ENCODE measurements around the gene NUP54. TPM values are rescaled to one million over a fixed set of nuclear protein-coding genes. Genes with fewer than 3 reads are reported as not detected.

NUP54 gene
- polyA plus RNA-seq, 4 donors = 13.5 to 45.6 (median 22.8) TPM

- 81 to 88% (median 88%) methylated on average over 6 of the region's 6 CpGs for whole genome bisulfite sequencing, 3 donors
- Histone ChIP-seq H3K36me3 (ENCODE audit: control insufficient read depth in 3 of 3, insufficient read depth in 2 of 3, low read depth in 1 of 3, low read length in 3 of 3) (peaks cover 8 to 36% (median 13%) of the 10 kb centered on the region in 3 donors), H3K9me3 (ENCODE audit: control insufficient read depth in 2 of 2, insufficient read depth in 1 of 2, low read depth in 1 of 2, low read length in 1 of 2) (no peaks in the 10 kb centered on the region), H3K4me3 (ENCODE audit: low read depth in 1 of 3, low read length in 3 of 3) (no peak overlapping the region), H3K27me3 (ENCODE audit: control insufficient read depth in 3 of 3, insufficient read depth in 3 of 3, low read length in 3 of 3) (no peaks in the 10 kb centered on the region), H3K4me1 (ENCODE audit: control insufficient read depth in 3 of 3, insufficient read depth in 2 of 3, low read depth in 1 of 3, low read length in 2 of 3) (no peaks in the 10 kb centered on the region), H3K27ac (ENCODE audit: low read depth in 1 of 3, low read length in 2 of 3) (no peak overlapping the region)
- DNase-seq (no peak), FAIRE-seq (no peak)
Measured at GRCh38 chr4:76174216-76174615, 26.0 kb upstream of the NUP54 start.

- Histone ChIP-seq H3K36me3 (ENCODE audit: control insufficient read depth in 3 of 3, insufficient read depth in 2 of 3, low read depth in 1 of 3, low read length in 3 of 3) (peaks cover 4 to 39% (median 13%) of the 10 kb centered on the region in 3 donors), H3K4me1 (ENCODE audit: control insufficient read depth in 3 of 3, insufficient read depth in 2 of 3, low read depth in 1 of 3, low read length in 2 of 3) (no peaks in the 10 kb centered on the region), H3K9me3 (ENCODE audit: control insufficient read depth in 2 of 2, insufficient read depth in 1 of 2, low read depth in 1 of 2, low read length in 1 of 2) (no peaks in the 10 kb centered on the region), H3K4me3 (ENCODE audit: low read depth in 1 of 3, low read length in 3 of 3) (no peak overlapping the region), H3K27me3 (ENCODE audit: control insufficient read depth in 3 of 3, insufficient read depth in 3 of 3, low read length in 3 of 3) (no peaks in the 10 kb centered on the region), H3K27ac (ENCODE audit: low read depth in 1 of 3, low read length in 2 of 3) (no peak overlapping the region)
- FAIRE-seq (no peak), DNase-seq (no peak)
- 97 to 100% (median 99%) methylated on average over 3 of the region's 3 CpGs for WGBS, 3 donors
Measured at GRCh38 chr4:76168688-76169087, 20.5 kb upstream of the NUP54 start.

- H3K4me3 ChIP-seq (ENCODE audit: low read depth in 1 of 3, low read length in 3 of 3) = no peak overlapping the region
- no peaks in the 10 kb centered on the region for H3K27me3 ChIP-seq (ENCODE audit: control insufficient read depth in 3 of 3, insufficient read depth in 3 of 3, low read length in 3 of 3)
- FAIRE-seq (no peak), DNase-seq (no peak)
- 89 to 92% (median 90%) methylated on average over 3 of the region's 3 CpGs for WGBS, 3 donors
- peaks cover 8 to 31% (median 11%) of the 10 kb centered on the region in 3 donors for H3K36me3 ChIP-seq (ENCODE audit: control insufficient read depth in 3 of 3, insufficient read depth in 2 of 3, low read depth in 1 of 3, low read length in 3 of 3)
- H3K9me3 ChIP-seq (ENCODE audit: control insufficient read depth in 2 of 2, insufficient read depth in 1 of 2, low read depth in 1 of 2, low read length in 1 of 2) = no peaks in the 10 kb centered on the region
- H3K4me1 ChIP-seq (ENCODE audit: control insufficient read depth in 3 of 3, insufficient read depth in 2 of 3, low read depth in 1 of 3, low read length in 2 of 3) = no peaks in the 10 kb centered on the region
- H3K27ac ChIP-seq (ENCODE audit: low read depth in 1 of 3, low read length in 2 of 3) = no peak overlapping the region
Measured at GRCh38 chr4:76166480-76166879, 18.3 kb upstream of the NUP54 start.

GRCh38 chr4:76160355-76160754 lies 12.2 kb upstream of the NUP54 start:
- WGBS, 3 donors = 21 to 75% (median 58%) methylated on average over 2 of the region's 2 CpGs
- no peak overlapping the region for H3K27ac ChIP-seq (ENCODE audit: low read depth in 1 of 3, low read length in 2 of 3)
- no peaks in the 10 kb centered on the region for H3K9me3 ChIP-seq (ENCODE audit: control insufficient read depth in 2 of 2, insufficient read depth in 1 of 2, low read depth in 1 of 2, low read length in 1 of 2)
- no peak overlapping the region for H3K4me3 ChIP-seq (ENCODE audit: low read depth in 1 of 3, low read length in 3 of 3)
- H3K36me3 ChIP-seq (ENCODE audit: control insufficient read depth in 3 of 3, insufficient read depth in 2 of 3, low read depth in 1 of 3, low read length in 3 of 3) = peaks cover 9 to 22% (median 12%) of the 10 kb centered on the region in 3 donors
- no peaks in the 10 kb centered on the region for H3K4me1 ChIP-seq (ENCODE audit: control insufficient read depth in 3 of 3, insufficient read depth in 2 of 3, low read depth in 1 of 3, low read length in 2 of 3)
- FAIRE-seq = no peak
- DNase-seq = no peak
- no peaks in the 10 kb centered on the region for H3K27me3 ChIP-seq (ENCODE audit: control insufficient read depth in 3 of 3, insufficient read depth in 3 of 3, low read length in 3 of 3)

- Histone ChIP-seq H3K4me3 (ENCODE audit: low read depth in 1 of 3, low read length in 3 of 3) (no peak overlapping the region), H3K27ac (ENCODE audit: low read depth in 1 of 3, low read length in 2 of 3) (no peak overlapping the region), H3K36me3 (ENCODE audit: control insufficient read depth in 3 of 3, insufficient read depth in 2 of 3, low read depth in 1 of 3, low read length in 3 of 3) (peaks cover 3 to 11% (median 5%) of the 10 kb centered on the region in 3 donors), H3K4me1 (ENCODE audit: control insufficient read depth in 3 of 3, insufficient read depth in 2 of 3, low read depth in 1 of 3, low read length in 2 of 3) (no peaks in the 10 kb centered on the region), H3K27me3 (ENCODE audit: control insufficient read depth in 3 of 3, insufficient read depth in 3 of 3, low read length in 3 of 3) (no peaks in the 10 kb centered on the region), H3K9me3 (ENCODE audit: control insufficient read depth in 2 of 2, insufficient read depth in 1 of 2, low read depth in 1 of 2, low read length in 1 of 2) (no peaks in the 10 kb centered on the region)
- no peak for DNase-seq
- no peak for FAIRE-seq
- 15 to 22% (median 15%) methylated on average over 2 of the region's 2 CpGs for WGBS, 3 donors
Measured at GRCh38 chr4:76156635-76157034, 8.4 kb upstream of the NUP54 start.

- Histone ChIP-seq H3K4me1 (ENCODE audit: control insufficient read depth in 3 of 3, insufficient read depth in 2 of 3, low read depth in 1 of 3, low read length in 2 of 3) (no peaks in the 10 kb centered on the region), H3K27me3 (ENCODE audit: control insufficient read depth in 3 of 3, insufficient read depth in 3 of 3, low read length in 3 of 3) (no peaks in the 10 kb centered on the region), H3K4me3 (ENCODE audit: low read depth in 1 of 3, low read length in 3 of 3) (no peak overlapping the region), H3K9me3 (ENCODE audit: control insufficient read depth in 2 of 2, insufficient read depth in 1 of 2, low read depth in 1 of 2, low read length in 1 of 2) (no peaks in the 10 kb centered on the region), H3K36me3 (ENCODE audit: control insufficient read depth in 3 of 3, insufficient read depth in 2 of 3, low read depth in 1 of 3, low read length in 3 of 3) (peaks cover 0 to 7% (median 3%) of the 10 kb centered on the region in 3 donors), H3K27ac (ENCODE audit: low read depth in 1 of 3, low read length in 2 of 3) (no peak overlapping the region)
- DNase-seq (no peak), FAIRE-seq (no peak)
- WGBS, 3 donors = 74 to 95% (median 88%) methylated on average over 3 of the region's 3 CpGs
Measured at GRCh38 chr4:76155979-76156378, 7.8 kb upstream of the NUP54 start.

GRCh38 chr4:76153356-76153755 lies 5.2 kb upstream of the NUP54 start:
- WGBS, 3 donors = 82 to 87% (median 85%) methylated on average over 2 of the region's 2 CpGs

GRCh38 chr4:76147454-76148141 lies 599 bp downstream of the NUP54 start:
- DNase-seq = peak in 1 of 2 donors; percentile 66
- FAIRE-seq = no peak
- WGBS, 3 donors = 0 to 1% (median 1%) methylated on average over 29 to 31 of the region's 31 CpGs
- Histone ChIP-seq H3K36me3 (ENCODE audit: control insufficient read depth in 3 of 3, insufficient read depth in 2 of 3, low read depth in 1 of 3, low read length in 3 of 3) (peaks cover 0 to 4% (median 0%) of the 10 kb centered on the region in 3 donors), H3K4me3 (ENCODE audit: low read depth in 1 of 3, low read length in 3 of 3) (peak overlapping the region; percentile 79 to 93 (median 91)), H3K4me1 (ENCODE audit: control insufficient read depth in 3 of 3, insufficient read depth in 2 of 3, low read depth in 1 of 3, low read length in 2 of 3) (peaks cover 0 to 2% (median 0%) of the 10 kb centered on the region in 3 donors), H3K27me3 (ENCODE audit: control insufficient read depth in 3 of 3, insufficient read depth in 3 of 3, low read length in 3 of 3) (no peaks in the 10 kb centered on the region), H3K27ac (ENCODE audit: low read depth in 1 of 3, low read length in 2 of 3) (peak overlapping the region; percentile 75 to 96 (median 95)), H3K9me3 (ENCODE audit: control insufficient read depth in 2 of 2, insufficient read depth in 1 of 2, low read depth in 1 of 2, low read length in 1 of 2) (no peaks in the 10 kb centered on the region)

More at GRCh38 chr4:76153356-76153755, 5.2 kb upstream of the NUP54 start:
- Histone ChIP-seq H3K27me3 (ENCODE audit: control insufficient read depth in 3 of 3, insufficient read depth in 3 of 3, low read length in 3 of 3) (no peaks in the 10 kb centered on the region), H3K4me3 (ENCODE audit: low read depth in 1 of 3, low read length in 3 of 3) (no peak overlapping the region), H3K4me1 (ENCODE audit: control insufficient read depth in 3 of 3, insufficient read depth in 2 of 3, low read depth in 1 of 3, low read length in 2 of 3) (peaks cover 0 to 2% (median 0%) of the 10 kb centered on the region in 3 donors), H3K27ac (ENCODE audit: low read depth in 1 of 3, low read length in 2 of 3) (no peak overlapping the region), H3K36me3 (ENCODE audit: control insufficient read depth in 3 of 3, insufficient read depth in 2 of 3, low read depth in 1 of 3, low read length in 3 of 3) (peaks cover 0 to 3% (median 0%) of the 10 kb centered on the region in 3 donors), H3K9me3 (ENCODE audit: control insufficient read depth in 2 of 2, insufficient read depth in 1 of 2, low read depth in 1 of 2, low read length in 1 of 2) (no peaks in the 10 kb centered on the region)
- no peak for FAIRE-seq
- no peak for DNase-seq

- no peaks in the 10 kb centered on the region for H3K9me3 ChIP-seq (ENCODE audit: control insufficient read depth in 2 of 2, insufficient read depth in 1 of 2, low read depth in 1 of 2, low read length in 1 of 2)
- peaks cover 3 to 8% (median 4%) of the 10 kb centered on the region in 3 donors for H3K36me3 ChIP-seq (ENCODE audit: control insufficient read depth in 3 of 3, insufficient read depth in 2 of 3, low read depth in 1 of 3, low read length in 3 of 3)
- H3K27me3 ChIP-seq (ENCODE audit: control insufficient read depth in 3 of 3, insufficient read depth in 3 of 3, low read length in 3 of 3) = no peaks in the 10 kb centered on the region
- FAIRE-seq = no peak
- no peak overlapping the region for H3K4me3 ChIP-seq (ENCODE audit: low read depth in 1 of 3, low read length in 3 of 3)
- DNase-seq = no peak
- peaks cover 0 to 1% (median 0%) of the 10 kb centered on the region in 3 donors for H3K4me1 ChIP-seq (ENCODE audit: control insufficient read depth in 3 of 3, insufficient read depth in 2 of 3, low read depth in 1 of 3, low read length in 2 of 3)
- no peak overlapping the region for H3K27ac ChIP-seq (ENCODE audit: low read depth in 1 of 3, low read length in 2 of 3)
Measured at GRCh38 chr4:76144546-76144945, 3.7 kb downstream of the NUP54 start.
